Measurements from ENCODE around the gene TCF25.

DNA sequence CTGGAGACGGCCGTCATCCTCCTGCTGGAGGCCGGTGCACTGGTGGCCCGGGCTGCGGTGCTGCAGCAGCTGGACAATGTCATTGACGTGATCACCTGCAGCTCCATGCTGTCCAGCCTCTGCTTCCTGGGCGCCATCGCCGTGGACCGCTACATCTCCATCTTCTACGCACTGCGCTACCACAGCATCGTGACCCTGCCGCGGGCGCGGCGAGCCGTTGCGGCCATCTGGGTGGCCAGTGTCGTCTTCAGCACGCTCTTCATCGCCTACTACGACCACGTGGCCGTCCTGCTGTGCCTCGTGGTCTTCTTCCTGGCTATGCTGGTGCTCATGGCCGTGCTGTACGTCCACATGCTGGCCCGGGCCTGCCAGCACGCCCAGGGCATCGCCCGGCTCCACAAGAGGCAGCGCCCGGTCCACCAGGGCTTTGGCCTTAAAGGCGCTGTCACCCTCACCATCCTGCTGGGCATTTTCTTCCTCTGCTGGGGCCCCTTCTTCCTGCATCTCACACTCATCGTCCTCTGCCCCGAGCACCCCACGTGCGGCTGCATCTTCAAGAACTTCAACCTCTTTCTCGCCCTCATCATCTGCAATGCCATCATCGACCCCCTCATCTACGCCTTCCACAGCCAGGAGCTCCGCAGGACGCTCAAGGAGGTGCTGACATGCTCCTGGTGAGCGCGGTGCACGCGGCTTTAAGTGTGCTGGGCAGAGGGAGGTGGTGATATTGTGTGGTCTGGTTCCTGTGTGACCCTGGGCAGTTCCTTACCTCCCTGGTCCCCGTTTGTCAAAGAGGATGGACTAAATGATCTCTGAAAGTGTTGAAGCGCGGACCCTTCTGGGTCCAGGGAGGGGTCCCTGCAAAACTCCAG lies 46.4 kb downstream of the TCF25 start:
- TF ChIP-seq, protein P1, sequence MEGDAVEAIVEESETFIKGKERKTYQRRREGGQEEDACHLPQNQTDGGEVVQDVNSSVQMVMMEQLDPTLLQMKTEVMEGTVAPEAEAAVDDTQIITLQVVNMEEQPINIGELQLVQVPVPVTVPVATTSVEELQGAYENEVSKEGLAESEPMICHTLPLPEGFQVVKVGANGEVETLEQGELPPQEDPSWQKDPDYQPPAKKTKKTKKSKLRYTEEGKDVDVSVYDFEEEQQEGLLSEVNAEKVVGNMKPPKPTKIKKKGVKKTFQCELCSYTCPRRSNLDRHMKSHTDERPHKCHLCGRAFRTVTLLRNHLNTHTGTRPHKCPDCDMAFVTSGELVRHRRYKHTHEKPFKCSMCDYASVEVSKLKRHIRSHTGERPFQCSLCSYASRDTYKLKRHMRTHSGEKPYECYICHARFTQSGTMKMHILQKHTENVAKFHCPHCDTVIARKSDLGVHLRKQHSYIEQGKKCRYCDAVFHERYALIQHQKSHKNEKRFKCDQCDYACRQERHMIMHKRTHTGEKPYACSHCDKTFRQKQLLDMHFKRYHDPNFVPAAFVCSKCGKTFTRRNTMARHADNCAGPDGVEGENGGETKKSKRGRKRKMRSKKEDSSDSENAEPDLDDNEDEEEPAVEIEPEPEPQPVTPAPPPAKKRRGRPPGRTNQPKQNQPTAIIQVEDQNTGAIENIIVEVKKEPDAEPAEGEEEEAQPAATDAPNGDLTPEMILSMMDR (IDR thresholded peaks at IDR 0.05; ENCODE audit: insufficient read depth, low read depth, low read length): no peak
- TF ChIP-seq EZH2 (IDR thresholded peaks at IDR 0.05; ENCODE audit: insufficient read depth, low read length): no peak

Measured in astrocyte (in vitro differentiated cells and primary cell).